HG03439 (cell line): Measurements from ENCODE around the gene CLCNKA.
"Not testable (repeated sequence)": the region's sequence is repeated elsewhere in the genome, so short reads cannot be mapped to it uniquely, and the experiment has no call there.

ENCODE experiments used
- ATAC-seq: cut with Tn5 transposase; IDR thresholded peaks from one replicate; pipeline ENCODE4 v1.9.1; 2021; ENCODE audit warnings: mild to moderate bottlenecking, moderate library complexity; ENCODE audit not compliant: unreplicated experiment

CLCNKA gene

DNA sequence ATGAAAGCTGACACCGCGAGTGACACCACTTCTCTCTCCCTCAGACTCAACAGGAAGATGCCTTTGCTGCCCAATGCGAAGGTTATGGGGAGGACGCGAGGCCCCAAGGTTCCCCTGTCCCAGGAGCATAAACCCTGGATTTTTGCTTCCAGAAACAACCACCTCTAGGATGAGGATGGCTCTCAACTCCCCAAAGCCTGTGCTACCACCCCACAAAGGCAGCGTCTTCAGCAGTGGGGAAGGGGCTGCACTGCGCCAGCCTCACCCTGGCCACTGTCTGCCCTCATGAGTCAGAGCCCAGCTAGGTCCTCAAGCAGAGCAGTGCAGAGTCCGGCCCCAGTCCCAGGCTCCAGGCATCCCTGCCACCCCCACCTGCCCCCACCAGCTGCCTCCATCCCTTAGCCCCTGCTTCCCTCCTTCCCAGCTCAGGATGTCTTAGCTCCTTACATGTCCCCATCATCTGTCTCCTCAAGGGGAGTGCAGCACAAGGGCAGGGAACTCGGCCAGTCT lies 24.7 kb upstream of the CLCNKA start:
- no peak for ATAC-seq

DNA sequence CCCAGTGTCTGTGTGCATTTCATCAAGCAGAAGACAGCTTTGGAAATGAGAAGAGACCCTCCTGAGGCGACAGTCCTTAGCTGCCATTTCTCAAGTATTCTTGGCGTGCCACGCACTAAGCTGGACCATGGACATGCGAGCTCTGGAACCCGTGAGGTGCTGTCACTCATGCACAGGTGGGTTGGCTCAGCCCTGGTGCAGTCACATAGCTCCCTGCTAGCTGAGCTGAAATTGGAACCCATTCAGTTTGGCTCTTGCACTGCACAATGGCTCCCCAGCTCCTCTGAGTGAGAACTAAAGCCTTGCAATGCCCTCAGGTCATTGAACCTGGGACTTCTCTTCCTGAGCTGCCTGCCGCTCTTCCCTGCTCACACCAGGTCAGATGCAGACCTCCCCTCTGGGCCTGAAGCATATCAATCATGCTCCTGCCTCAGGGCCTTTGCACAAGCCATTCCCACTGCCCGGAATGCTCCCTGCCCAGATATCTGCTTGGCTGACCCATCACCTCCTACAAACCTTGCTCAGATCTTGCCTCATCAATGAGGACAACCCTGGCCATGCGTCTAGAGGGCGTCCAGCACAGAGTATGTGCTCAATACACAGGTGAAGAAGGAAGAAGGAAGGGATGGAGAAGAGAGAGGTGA lies 24.1 kb upstream of the CLCNKA start:
- no peak for ATAC-seq

DNA sequence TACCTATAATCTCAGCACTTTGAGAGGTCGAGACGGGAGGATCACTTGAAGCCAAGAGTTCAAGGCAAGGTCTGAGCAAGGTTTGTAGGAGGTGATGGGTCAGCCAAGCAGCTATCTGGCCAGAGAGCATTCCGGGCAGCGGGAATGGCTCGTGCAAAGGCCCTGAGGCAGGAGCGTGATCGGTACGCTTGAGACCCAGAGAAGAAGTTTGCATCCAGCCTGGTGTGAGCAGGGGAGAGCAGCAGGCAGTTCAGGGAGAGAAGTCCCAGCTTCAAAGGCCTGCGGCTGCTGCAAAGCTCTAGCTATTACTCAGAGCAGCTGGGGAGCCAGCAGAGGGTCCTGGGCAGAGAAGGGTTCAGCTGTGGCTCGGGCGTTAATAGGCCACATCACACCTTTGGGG lies 22.9 kb upstream of the CLCNKA start:
- ATAC-seq, result no peak

DNA sequence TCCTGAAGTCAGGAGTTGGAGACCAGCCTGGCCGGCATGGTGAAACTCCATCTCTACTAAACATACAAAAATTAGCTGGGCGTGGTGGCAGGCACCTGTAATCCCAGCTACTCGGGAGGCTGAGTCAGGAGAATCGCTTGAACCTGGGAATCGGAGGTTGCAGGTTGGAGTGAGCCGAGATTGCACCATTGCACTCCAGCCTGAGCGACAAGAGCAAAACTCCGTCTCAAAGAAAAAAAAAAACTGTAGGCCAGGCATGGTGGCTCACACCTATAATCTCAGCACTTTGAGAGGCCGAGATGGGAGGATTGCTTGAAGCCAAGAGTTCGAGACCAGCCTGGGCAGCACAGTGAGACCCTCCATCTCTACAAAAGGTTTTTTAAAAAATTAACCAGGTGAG lies 20.6 kb upstream of the CLCNKA start:
- not testable (repeated sequence) for ATAC-seq

DNA sequence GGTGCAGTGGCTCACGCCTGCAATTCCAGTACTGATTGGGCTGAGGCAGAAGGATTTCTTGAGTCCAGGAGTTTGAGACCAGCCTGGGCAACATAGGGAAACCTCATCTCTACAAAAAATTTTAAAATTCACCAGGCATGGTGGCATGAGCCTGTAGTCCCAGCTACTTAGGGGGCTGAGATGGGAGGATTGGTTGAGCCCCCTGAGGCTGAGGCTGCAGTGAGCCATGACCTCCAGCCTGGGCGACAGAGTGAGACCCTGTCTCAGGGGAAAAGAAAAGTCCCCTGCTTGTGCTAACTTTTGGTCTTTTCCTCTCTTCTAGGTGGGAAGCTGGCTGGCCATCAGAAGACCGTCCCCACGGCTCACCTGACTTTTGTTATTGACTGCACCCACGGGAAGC lies 16.2 kb upstream of the CLCNKA start:
- ATAC-seq, result no peak

DNA sequence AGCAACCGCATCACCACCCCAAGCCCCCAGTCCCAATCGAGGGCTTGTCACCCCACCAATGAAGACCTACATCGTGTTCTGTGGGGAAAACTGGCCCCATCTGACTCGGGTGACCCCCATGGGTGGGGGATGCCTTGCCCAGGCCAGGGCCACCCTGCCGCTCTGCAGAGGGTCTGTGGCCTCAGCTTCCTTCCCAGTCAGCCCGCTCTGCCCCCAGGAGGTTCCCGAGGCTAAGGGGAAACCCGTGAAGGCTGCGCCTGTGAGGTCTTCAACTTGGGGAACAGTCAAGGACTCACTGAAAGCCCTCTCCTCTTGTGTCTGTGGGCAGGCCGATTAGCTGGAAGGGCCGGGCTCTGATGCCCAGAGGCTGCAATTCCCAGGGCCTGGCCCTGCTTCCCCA lies 15.8 kb upstream of the CLCNKA start:
- ATAC-seq, result no peak

GRCh38 chr1:16006552-16007485 lies 15.0 kb upstream of the CLCNKA start:
- ATAC-seq, result no peak

- no peak for ATAC-seq
Observed at GRCh38 chr1:16007671-16008341, 14.0 kb upstream of the CLCNKA start.

GRCh38 chr1:16009030-16009460 lies 12.8 kb upstream of the CLCNKA start:
- no peak for ATAC-seq

DNA sequence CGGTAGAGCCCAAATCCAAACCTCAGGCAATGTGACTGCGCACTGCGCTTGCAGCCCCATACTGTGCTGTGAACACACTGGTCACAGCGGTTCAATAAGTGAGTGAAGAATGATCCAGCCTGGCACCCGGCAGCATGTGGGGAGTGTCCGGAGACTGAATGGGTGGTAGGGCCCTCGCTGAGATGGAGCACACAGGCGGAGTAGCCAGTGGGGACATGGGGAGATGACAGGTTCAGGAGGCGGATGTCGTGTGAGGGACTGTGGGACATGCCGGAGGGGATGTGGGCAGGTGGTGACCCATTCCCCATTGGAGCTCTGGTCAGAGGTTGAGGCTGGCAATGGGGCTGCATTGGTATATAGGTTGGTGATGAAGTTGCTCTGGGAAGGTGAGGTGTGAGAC lies 12.2 kb upstream of the CLCNKA start:
- ATAC-seq, result no peak

- ATAC-seq, result no peak
Observed at GRCh38 chr1:16010837-16011236, 11.0 kb upstream of the CLCNKA start.

- ATAC-seq, result no peak
Observed at GRCh38 chr1:16011936-16012589, 9.8 kb upstream of the CLCNKA start.

GRCh38 chr1:16012590-16013219 lies 9.1 kb upstream of the CLCNKA start:
- ATAC-seq, result no peak

DNA sequence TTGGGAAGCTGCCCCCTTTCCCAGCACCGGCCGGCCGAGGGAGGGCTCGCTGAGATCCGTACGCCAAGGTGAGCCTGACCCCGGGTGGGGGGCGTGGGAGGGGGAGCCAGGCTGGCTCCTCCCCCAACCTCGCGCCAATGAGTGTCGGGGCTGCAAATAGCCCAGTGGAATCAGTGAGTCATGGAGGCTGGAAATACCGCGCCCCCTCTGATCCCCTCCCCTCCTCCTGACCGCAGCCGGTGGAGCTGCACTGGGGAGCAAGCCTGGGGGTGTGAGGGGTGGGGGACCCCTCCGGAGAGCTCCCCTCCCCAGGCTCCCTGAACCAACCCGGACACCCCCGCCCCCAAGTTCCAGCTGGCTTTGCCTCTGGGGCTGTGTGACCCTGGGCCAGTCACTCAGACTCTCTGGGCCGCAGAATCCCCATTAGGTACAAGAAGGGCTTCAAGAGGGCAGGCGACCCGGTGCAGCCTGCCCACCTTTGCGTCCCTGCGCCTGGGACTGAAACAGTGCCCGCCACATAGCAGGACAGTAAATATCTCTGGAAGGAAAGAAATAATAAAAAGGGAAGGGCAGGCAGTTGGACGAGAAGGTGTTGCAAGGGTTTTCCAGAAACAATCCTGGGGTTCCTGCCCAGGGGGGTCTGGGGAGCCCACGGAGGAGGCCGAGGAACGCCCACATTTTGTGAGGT lies 8.5 kb upstream of the CLCNKA start:
- ATAC-seq, result no peak

DNA sequence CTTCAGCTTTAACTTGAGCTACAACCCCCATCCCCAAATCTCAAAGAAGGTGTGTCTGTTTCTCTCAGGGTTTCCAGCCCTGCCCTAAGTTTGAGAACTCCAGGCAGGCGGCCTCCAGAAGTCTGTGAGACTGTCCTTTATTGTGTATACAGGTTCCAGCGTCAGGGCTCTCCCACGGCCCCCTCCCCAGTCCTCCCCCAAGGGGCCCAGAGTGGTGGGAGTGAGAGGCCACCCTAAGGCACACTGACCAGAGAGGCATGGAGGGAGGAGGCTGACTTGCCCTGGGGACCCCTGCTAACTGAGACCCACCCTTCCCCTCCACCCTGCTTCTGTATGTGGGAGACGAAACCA lies 8.0 kb upstream of the CLCNKA start:
- no peak for ATAC-seq

- no peak for ATAC-seq
Observed at GRCh38 chr1:16014509-16015482, 7.0 kb upstream of the CLCNKA start.

GRCh38 chr1:16015491-16015890 lies 6.3 kb upstream of the CLCNKA start:
- no peak for ATAC-seq

DNA sequence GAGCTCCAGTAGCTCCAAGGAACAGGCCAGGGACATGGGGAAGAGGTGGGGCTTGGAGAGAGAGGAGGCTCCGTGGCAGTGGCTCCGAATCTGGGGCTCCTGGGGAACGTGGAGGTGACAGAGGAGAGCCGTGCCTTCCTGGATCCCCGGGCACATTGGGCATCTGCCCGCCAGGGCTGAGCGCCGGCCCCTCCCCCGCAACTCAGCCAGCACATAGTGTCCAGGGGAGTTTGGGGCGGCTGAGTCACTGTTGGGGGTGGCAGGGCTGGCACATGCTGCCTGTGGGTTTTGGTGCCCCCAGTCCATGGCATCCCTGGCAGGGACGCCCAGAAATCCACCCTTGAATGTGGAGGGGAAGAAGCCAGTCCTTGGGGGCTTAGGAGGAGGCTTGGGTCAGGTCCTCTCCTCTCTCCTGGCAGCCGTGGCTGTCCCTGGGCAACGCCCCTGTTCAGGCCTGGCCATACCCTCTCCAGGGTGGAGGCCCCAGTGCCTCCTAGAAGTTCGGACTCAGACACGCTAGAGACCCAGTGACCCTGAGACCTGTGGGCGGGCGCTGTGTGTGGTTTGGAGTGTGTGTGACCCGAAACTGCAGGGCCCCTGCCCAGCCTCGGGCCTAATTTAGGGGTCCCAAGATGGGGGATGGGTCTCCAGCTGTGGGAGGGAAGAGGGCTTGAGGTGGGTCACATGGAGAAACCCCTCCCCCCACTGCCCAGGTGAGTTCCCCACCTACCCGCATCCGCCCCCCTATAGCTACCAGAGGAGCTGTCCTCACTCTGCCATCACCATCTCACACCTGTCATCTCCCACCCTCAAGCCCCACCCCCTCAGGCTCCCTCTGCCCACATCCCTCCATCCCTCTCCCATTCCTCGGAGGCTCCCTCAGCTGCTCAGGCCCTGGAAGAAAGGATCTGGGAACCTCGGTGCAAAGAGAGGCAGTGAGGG lies 5.6 kb upstream of the CLCNKA start:
- no peak for ATAC-seq
